SK-N-SH treated with all-trans-retinoic acid at 6 μM for 48 hours (cell line): ENCODE measurements around the gene CFAP97.

Experiments
- ATAC-seq: fragments of 200-7000 bp; cut with Tn5 transposase; 3 replicates; pipeline ENCODE4 v1.9.1; 2020; ENCODE audit warnings: mild to moderate bottlenecking, moderate library complexity
- ARNTL ChIP-seq: fragments of 450-650 bp; formaldehyde crosslinking; IDR thresholded peaks from 2 replicates; pipeline ENCODE4 v1.5.0; 2020; ENCODE audit warnings: low read depth, mild to moderate bottlenecking, moderate library complexity, borderline replicate concordance
- BACH2 ChIP-seq: fragments of 250-450 bp; sonication (Bioruptor Pico); IDR thresholded peaks from 2 replicates; pipeline ENCODE4 v1.9.0; 2021; ENCODE audit warnings: mild to moderate bottlenecking, borderline replicate concordance
- CREB5 ChIP-seq: fragments of 250-450 bp; sonication (Bioruptor Pico); IDR thresholded peaks from 2 replicates; pipeline ENCODE4 v1.5.1; 2020; ENCODE audit warnings: low read depth, mild to moderate bottlenecking, moderate library complexity
- CSDC2 ChIP-seq: fragments of 250-450 bp; sonication (Bioruptor Pico); IDR thresholded peaks from 2 replicates; pipeline ENCODE4 v1.5.0; 2020; ENCODE audit warnings: mild to moderate bottlenecking, moderate library complexity
- GLIS3 ChIP-seq: fragments of 250-450 bp; sonication (Bioruptor Pico); IDR thresholded peaks from 2 replicates; pipeline ENCODE4 v1.5.0; 2020; ENCODE audit warnings: mild to moderate bottlenecking, moderate library complexity
- ISL1 ChIP-seq: fragments of 250-450 bp; sonication (Bioruptor Pico); IDR thresholded peaks from 2 replicates; pipeline ENCODE4 v2.1.2; 2022; ENCODE audit warnings: mild to moderate bottlenecking, moderate library complexity
- OSR1 ChIP-seq: fragments of 250-450 bp; sonication (Bioruptor Pico); IDR thresholded peaks from 2 replicates; pipeline ENCODE4 v1.8.0; 2022; ENCODE audit warnings: moderate library complexity, mild to moderate bottlenecking, inconsistent platforms
- POU6F1 ChIP-seq: fragments of 250-450 bp; sonication (Bioruptor Pico); IDR thresholded peaks from 2 replicates; pipeline ENCODE4 v1.8.0; 2021; ENCODE audit warnings: low read depth, mild to moderate bottlenecking, moderate library complexity, borderline replicate concordance
- RARB ChIP-seq: fragments of 250-450 bp; sonication (Bioruptor Pico); IDR thresholded peaks from 2 replicates; pipeline ENCODE4 v1.8.0; 2021; ENCODE audit warnings: mild to moderate bottlenecking, moderate library complexity
- SNAI2 ChIP-seq: fragments of 250-450 bp; sonication (Bioruptor Pico); IDR thresholded peaks from 2 replicates; pipeline ENCODE4 v1.5.0; 2020; ENCODE audit warnings: mild to moderate bottlenecking, moderate library complexity
- TOX ChIP-seq: fragments of 250-450 bp; sonication (Bioruptor Pico); IDR thresholded peaks from 2 replicates; pipeline ENCODE4 v1.8.0; 2021; ENCODE audit warnings: mild to moderate bottlenecking, moderate library complexity, borderline replicate concordance
- ZFP3 ChIP-seq: fragments of 250-450 bp; sonication (Bioruptor Pico); IDR thresholded peaks from 2 replicates; pipeline ENCODE4 v1.5.0; 2020; ENCODE audit warnings: mild to moderate bottlenecking, moderate library complexity
- ZFP30 ChIP-seq: fragments of 450-650 bp; formaldehyde crosslinking; IDR thresholded peaks from 2 replicates; pipeline ENCODE4 v1.5.0; 2022; ENCODE audit warnings: mild to moderate bottlenecking, moderate library complexity
- ZNF565 ChIP-seq: fragments of 450-650 bp; formaldehyde crosslinking; conservative IDR thresholded peaks from 2 replicates; pipeline ENCODE4 v1.5.0; 2020; ENCODE audit warnings: low read depth, mild to moderate bottlenecking, moderate library complexity
- ZNF70 ChIP-seq: fragments of 450-650 bp; formaldehyde crosslinking; IDR thresholded peaks from 2 replicates; pipeline ENCODE4 v1.5.0; 2020; ENCODE audit warnings: mild to moderate bottlenecking, moderate library complexity
- ZNF8 ChIP-seq: fragments of 450-650 bp; formaldehyde crosslinking; IDR thresholded peaks from 2 replicates; pipeline ENCODE4 v1.5.0; 2020; ENCODE audit warnings: mild to moderate bottlenecking, moderate library complexity
- TF ChIP-seq, protein P1 (sequence below): fragments of 250-450 bp; sonication (Bioruptor Pico); IDR thresholded peaks from 2 replicates; pipeline ENCODE4 v1.5.0; 2020; ENCODE audit warnings: mild to moderate bottlenecking, moderate library complexity
- TF ChIP-seq, protein P2 (sequence below): fragments of 250-450 bp; sonication (Bioruptor Pico); IDR thresholded peaks from 2 replicates; pipeline ENCODE4 v1.8.0; 2020; ENCODE audit warnings: mild to moderate bottlenecking, moderate library complexity, borderline replicate concordance

The CFAP97 gene

DNA sequence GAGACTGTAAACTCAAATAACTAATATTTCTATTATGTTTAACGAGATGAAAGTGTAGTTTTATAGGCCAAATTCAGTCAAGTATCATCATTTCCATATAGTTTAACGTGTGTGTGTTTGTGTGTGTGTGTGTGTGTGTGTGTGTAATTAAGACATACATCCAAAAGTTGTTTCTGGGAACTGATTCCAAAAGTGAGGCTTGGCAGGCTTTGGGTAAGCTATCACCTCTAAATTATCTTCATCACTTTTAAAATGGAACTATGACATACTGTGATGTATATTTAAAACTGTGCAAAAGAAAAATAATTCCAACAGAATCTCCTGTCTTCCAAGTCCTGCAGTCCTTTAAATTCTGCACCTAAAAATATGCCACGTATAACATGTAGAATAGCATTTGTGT is 79.8 kb downstream of the CFAP97 start (continued):
- TF ChIP-seq POU6F1 (CRISPR knock-in tag) (no peak), CREB5 (no peak), ZNF8 (CRISPR knock-in tag) (no peak), SNAI2 (CRISPR knock-in tag) (no peak)

DNA sequence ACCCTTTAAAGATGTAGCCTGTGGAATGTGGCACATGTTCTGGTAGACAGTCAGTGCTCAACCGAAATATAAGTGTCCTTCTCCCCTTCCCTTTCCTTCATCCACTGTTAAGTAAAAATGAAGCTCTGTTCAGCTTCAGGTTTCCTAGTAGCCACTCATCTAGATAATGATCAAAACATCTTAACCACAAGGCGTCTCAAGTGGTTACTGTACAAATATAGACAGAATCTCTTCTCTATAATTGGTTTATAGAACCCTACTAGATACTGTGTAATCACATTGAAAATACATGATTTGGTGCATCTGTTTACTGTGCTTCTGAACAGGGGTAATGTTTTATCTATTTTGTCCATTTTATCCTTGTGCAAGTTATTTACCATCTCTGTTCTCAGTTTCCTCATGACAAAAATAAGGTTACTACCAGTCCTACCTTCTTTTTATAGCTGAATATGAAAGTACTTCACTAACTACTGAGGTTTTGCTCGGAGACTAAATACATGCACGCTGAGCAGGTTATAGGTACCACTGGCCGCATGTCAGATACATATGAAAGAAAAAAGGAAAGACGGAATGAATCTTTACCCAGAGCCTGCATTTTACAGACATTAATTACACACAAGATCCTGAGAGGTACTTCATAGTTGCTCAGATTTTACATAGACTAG is 81.0 kb downstream of the CFAP97 start:
- peak; percentile 74 for ATAC-seq
- peak; percentile 46 for TF ChIP-seq ISL1 (CRISPR knock-in tag)
- no peak for TF ChIP-seq OSR1 (CRISPR knock-in tag)
- no peak for TF ChIP-seq POU6F1 (CRISPR knock-in tag)
- no peak for TF ChIP-seq ARNTL (CRISPR knock-in tag)
- TF ChIP-seq ZFP30 = no peak

DNA sequence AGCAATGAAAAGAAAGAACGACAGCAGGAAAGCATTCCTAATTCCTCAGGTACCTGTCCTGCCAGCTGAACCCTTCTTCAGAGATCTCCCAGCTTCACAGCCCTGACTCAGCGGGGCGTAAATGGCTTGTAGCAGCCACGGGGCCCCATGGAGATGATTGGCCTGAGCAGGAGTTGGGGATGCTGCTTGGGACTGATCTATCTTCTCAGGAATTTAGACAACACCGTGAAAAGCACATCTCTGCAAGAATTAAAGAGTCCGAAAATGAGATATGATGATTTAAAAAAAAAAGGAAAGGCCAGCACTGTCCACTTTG is 83.2 kb downstream of the CFAP97 start:
- no peak for ATAC-seq
- TF ChIP-seq RARB (CRISPR knock-in tag) = no peak
- no peak for TF ChIP-seq CSDC2
- TF ChIP-seq ISL1 (CRISPR knock-in tag) = no peak
- no peak for TF ChIP-seq ZFP30
- TF ChIP-seq ZNF565 (CRISPR knock-in tag) = no peak
- TF ChIP-seq POU6F1 (CRISPR knock-in tag) = no peak
- TF ChIP-seq, protein P1, sequence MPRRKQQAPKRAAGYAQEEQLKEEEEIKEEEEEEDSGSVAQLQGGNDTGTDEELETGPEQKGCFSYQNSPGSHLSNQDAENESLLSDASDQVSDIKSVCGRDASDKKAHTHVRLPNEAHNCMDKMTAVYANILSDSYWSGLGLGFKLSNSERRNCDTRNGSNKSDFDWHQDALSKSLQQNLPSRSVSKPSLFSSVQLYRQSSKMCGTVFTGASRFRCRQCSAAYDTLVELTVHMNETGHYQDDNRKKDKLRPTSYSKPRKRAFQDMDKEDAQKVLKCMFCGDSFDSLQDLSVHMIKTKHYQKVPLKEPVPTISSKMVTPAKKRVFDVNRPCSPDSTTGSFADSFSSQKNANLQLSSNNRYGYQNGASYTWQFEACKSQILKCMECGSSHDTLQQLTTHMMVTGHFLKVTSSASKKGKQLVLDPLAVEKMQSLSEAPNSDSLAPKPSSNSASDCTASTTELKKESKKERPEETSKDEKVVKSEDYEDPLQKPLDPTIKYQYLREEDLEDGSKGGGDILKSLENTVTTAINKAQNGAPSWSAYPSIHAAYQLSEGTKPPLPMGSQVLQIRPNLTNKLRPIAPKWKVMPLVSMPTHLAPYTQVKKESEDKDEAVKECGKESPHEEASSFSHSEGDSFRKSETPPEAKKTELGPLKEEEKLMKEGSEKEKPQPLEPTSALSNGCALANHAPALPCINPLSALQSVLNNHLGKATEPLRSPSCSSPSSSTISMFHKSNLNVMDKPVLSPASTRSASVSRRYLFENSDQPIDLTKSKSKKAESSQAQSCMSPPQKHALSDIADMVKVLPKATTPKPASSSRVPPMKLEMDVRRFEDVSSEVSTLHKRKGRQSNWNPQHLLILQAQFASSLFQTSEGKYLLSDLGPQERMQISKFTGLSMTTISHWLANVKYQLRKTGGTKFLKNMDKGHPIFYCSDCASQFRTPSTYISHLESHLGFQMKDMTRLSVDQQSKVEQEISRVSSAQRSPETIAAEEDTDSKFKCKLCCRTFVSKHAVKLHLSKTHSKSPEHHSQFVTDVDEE (CRISPR knock-in tag) = no peak

DNA sequence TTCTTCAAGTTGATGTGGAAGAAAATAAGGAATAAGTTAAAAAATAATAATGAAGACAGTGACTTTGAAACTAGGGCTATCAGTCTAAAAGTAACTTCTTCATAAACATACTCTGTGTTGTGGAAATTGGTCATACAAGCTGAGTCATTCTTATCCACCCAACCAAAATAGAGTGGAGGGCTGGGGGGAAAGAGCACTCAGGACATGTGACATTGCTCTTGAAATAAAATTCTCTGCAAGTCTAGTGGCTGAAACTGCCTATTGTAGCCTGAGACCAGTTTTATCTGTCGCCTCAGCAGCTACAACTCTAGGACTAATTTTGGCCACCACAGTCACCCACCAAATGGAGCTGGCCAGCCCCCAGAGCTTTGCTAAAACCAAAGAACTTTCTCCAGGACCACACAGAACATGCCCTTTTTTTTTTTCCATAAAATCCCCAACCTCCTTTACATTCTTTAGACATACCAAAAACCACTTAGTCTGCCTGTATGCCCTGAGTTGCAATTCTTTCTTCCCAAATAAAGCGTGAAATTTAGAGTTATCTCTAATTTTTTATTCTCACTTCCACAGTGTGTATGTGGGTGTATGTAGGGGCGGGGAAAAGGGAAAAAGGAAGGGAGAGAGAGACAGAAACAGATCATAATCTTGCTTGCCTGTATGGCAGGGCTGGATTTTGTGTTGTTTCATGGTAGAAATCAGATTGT is 83.7 kb downstream of the CFAP97 start:
- no peak for ATAC-seq
- TF ChIP-seq SNAI2 (CRISPR knock-in tag) = no peak
- TF ChIP-seq BACH2 = no peak
- TF ChIP-seq GLIS3 (CRISPR knock-in tag) = no peak
- no peak for TF ChIP-seq POU6F1 (CRISPR knock-in tag)
- no peak for TF ChIP-seq ZFP3 (CRISPR knock-in tag)
- TF ChIP-seq OSR1 (CRISPR knock-in tag) = no peak
- no peak for TF ChIP-seq ISL1 (CRISPR knock-in tag)
- TF ChIP-seq, protein P1 (CRISPR knock-in tag) = no peak
- TF ChIP-seq ZFP30 = no peak
- no peak for TF ChIP-seq ZNF70 (CRISPR knock-in tag)
- TF ChIP-seq, protein P2, sequence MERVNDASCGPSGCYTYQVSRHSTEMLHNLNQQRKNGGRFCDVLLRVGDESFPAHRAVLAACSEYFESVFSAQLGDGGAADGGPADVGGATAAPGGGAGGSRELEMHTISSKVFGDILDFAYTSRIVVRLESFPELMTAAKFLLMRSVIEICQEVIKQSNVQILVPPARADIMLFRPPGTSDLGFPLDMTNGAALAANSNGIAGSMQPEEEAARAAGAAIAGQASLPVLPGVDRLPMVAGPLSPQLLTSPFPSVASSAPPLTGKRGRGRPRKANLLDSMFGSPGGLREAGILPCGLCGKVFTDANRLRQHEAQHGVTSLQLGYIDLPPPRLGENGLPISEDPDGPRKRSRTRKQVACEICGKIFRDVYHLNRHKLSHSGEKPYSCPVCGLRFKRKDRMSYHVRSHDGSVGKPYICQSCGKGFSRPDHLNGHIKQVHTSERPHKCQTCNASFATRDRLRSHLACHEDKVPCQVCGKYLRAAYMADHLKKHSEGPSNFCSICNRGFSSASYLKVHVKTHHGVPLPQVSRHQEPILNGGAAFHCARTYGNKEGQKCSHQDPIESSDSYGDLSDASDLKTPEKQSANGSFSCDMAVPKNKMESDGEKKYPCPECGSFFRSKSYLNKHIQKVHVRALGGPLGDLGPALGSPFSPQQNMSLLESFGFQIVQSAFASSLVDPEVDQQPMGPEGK (CRISPR knock-in tag) = no peak
- no peak for TF ChIP-seq RARB (CRISPR knock-in tag)
- no peak for TF ChIP-seq TOX (CRISPR knock-in tag)
